ENCODE data around the gene ST3GAL4.
"Not testable (repeated sequence)": the region's sequence is repeated elsewhere in the genome, so short reads cannot be mapped to it uniquely, and the experiment has no call there.

The ST3GAL4 gene

GRCh38 chr11:126347751-126348668, 7.5 kb upstream of the ST3GAL4 start:
- no peak for DNase-seq

- DNase-seq, result no peak
Measured at GRCh38 chr11:126348806-126349582, 6.5 kb upstream of the ST3GAL4 start.

- DNase-seq, result no peak
Measured at GRCh38 chr11:126350836-126351235, 4.7 kb upstream of the ST3GAL4 start.

- DNase-seq, result no peak
Measured at GRCh38 chr11:126352163-126352562, 3.3 kb upstream of the ST3GAL4 start.

- DNase-seq, result peak; percentile 18 to 31
Measured at GRCh38 chr11:126352934-126353801, 2.3 kb upstream of the ST3GAL4 start.

- peak; percentile 29 to 35 for DNase-seq
Measured at GRCh38 chr11:126354631-126355323, 709 bp upstream of the ST3GAL4 start.

- peak; percentile 18 to 40 for DNase-seq
Measured at GRCh38 chr11:126355926-126356897, 726 bp downstream of the ST3GAL4 start.

GRCh38 chr11:126357055-126357962, 1.8 kb downstream of the ST3GAL4 start:
- DNase-seq, result no peak

- no peak for DNase-seq
Measured at GRCh38 chr11:126357969-126358762, 2.7 kb downstream of the ST3GAL4 start.

- no peak for DNase-seq
Measured at GRCh38 chr11:126358763-126359160, 3.3 kb downstream of the ST3GAL4 start.

- no peak for DNase-seq
Measured at GRCh38 chr11:126359431-126360048, 4.1 kb downstream of the ST3GAL4 start.

GRCh38 chr11:126360049-126360446, 4.6 kb downstream of the ST3GAL4 start:
- no peak for DNase-seq

- DNase-seq, result no peak
Measured at GRCh38 chr11:126361400-126361799, 5.9 kb downstream of the ST3GAL4 start.

- DNase-seq, result no peak
Measured at GRCh38 chr11:126362879-126363655, 7.6 kb downstream of the ST3GAL4 start.

- DNase-seq, result no peak
Measured at GRCh38 chr11:126363706-126364248, 8.3 kb downstream of the ST3GAL4 start.

GRCh38 chr11:126364735-126365134, 9.2 kb downstream of the ST3GAL4 start:
- not testable (repeated sequence) for DNase-seq

- DNase-seq, result not testable (repeated sequence)
Measured at GRCh38 chr11:126365508-126365907, 10.0 kb downstream of the ST3GAL4 start.

Measured in Kasumi-1 (cell line).